Measurements from ENCODE around the gene CPM. TPM values are rescaled to one million over a fixed set of nuclear protein-coding genes. Genes with fewer than 3 reads are reported as not detected.

The CPM gene
- polyA plus RNA-seq, 1 donor, result 10.5 TPM

GRCh38 chr12:68956466-68956865 is 23.5 kb upstream of the CPM start:
- peak in 1 of 2 donors; percentile 44 for DNase-seq
- whole genome bisulfite sequencing (ENCODE audit: insufficient coverage, low lambda C conversion rate), result 49% methylated on average over 3 of the region's 4 CpGs

GRCh38 chr12:68954811-68955210 is 21.8 kb upstream of the CPM start:
- Histone ChIP-seq H3K27me3 (ENCODE audit: control insufficient read depth, insufficient read depth, low read length) (no peaks in the 10 kb centered on the region), H3K4me1 (ENCODE audit: control insufficient read depth, insufficient read depth, low read length) (peaks cover 25% of the 10 kb centered on the region), H3K27ac (ENCODE audit: low read length) (no peak overlapping the region), H3K36me3 (ENCODE audit: control insufficient read depth, insufficient read depth, low read length) (no peaks in the 10 kb centered on the region), H3K9me3 (ENCODE audit: control insufficient read depth, low read depth, low read length) (no peaks in the 10 kb centered on the region), H3K4me3 (ENCODE audit: low read length) (no peak overlapping the region)
- whole genome bisulfite sequencing (ENCODE audit: insufficient coverage, low lambda C conversion rate), result no CpG with 5 or more reads among the region's 7 CpGs
- DNase-seq, result no peak

More at GRCh38 chr12:68956466-68956865, 23.5 kb upstream of the CPM start:
- Histone ChIP-seq H3K4me1 (ENCODE audit: control insufficient read depth, insufficient read depth, low read length) (peaks cover 19% of the 10 kb centered on the region), H3K27me3 (ENCODE audit: control insufficient read depth, insufficient read depth, low read length) (no peaks in the 10 kb centered on the region), H3K4me3 (ENCODE audit: low read length) (no peak overlapping the region), H3K9me3 (ENCODE audit: control insufficient read depth, low read depth, low read length) (no peaks in the 10 kb centered on the region), H3K36me3 (ENCODE audit: control insufficient read depth, insufficient read depth, low read length) (no peaks in the 10 kb centered on the region), H3K27ac (ENCODE audit: low read length) (peak overlapping the region; percentile 13)

GRCh38 chr12:68953536-68953935 is 20.6 kb upstream of the CPM start:
- no peak overlapping the region for H3K27ac ChIP-seq (ENCODE audit: low read length)

GRCh38 chr12:68951652-68952051 is 18.7 kb upstream of the CPM start:
- H3K27me3 ChIP-seq (ENCODE audit: control insufficient read depth, insufficient read depth, low read length), result no peaks in the 10 kb centered on the region
- no peak overlapping the region for H3K4me3 ChIP-seq (ENCODE audit: low read length)
- no peaks in the 10 kb centered on the region for H3K9me3 ChIP-seq (ENCODE audit: control insufficient read depth, low read depth, low read length)
- no CpG with 5 or more reads among the region's 6 CpGs for WGBS (ENCODE audit: insufficient coverage, low lambda C conversion rate)
- H3K36me3 ChIP-seq (ENCODE audit: control insufficient read depth, insufficient read depth, low read length), result no peaks in the 10 kb centered on the region
- peak; percentile 84 to 90 for DNase-seq
- H3K27ac ChIP-seq (ENCODE audit: low read length), result peak overlapping the region; percentile 68
- peaks cover 25% of the 10 kb centered on the region for H3K4me1 ChIP-seq (ENCODE audit: control insufficient read depth, insufficient read depth, low read length)

More at GRCh38 chr12:68953536-68953935, 20.6 kb upstream of the CPM start:
- Histone ChIP-seq H3K27me3 (ENCODE audit: control insufficient read depth, insufficient read depth, low read length) (no peaks in the 10 kb centered on the region), H3K36me3 (ENCODE audit: control insufficient read depth, insufficient read depth, low read length) (no peaks in the 10 kb centered on the region), H3K9me3 (ENCODE audit: control insufficient read depth, low read depth, low read length) (no peaks in the 10 kb centered on the region), H3K4me3 (ENCODE audit: low read length) (no peak overlapping the region), H3K4me1 (ENCODE audit: control insufficient read depth, insufficient read depth, low read length) (peaks cover 25% of the 10 kb centered on the region)
- DNase-seq, result no peak
- WGBS (ENCODE audit: insufficient coverage, low lambda C conversion rate), result 100% methylated on average over 1 of the region's 2 CpGs

GRCh38 chr12:68950511-68950910 is 17.5 kb upstream of the CPM start:
- H3K9me3 ChIP-seq (ENCODE audit: control insufficient read depth, low read depth, low read length), result no peaks in the 10 kb centered on the region
- no peak for DNase-seq
- peaks cover 19% of the 10 kb centered on the region for H3K4me1 ChIP-seq (ENCODE audit: control insufficient read depth, insufficient read depth, low read length)
- H3K36me3 ChIP-seq (ENCODE audit: control insufficient read depth, insufficient read depth, low read length), result no peaks in the 10 kb centered on the region
- no peaks in the 10 kb centered on the region for H3K27me3 ChIP-seq (ENCODE audit: control insufficient read depth, insufficient read depth, low read length)
- no peak overlapping the region for H3K27ac ChIP-seq (ENCODE audit: low read length)
- no peak overlapping the region for H3K4me3 ChIP-seq (ENCODE audit: low read length)
- WGBS (ENCODE audit: insufficient coverage, low lambda C conversion rate), result 80% methylated on average over 1 of the region's 4 CpGs

- WGBS (ENCODE audit: insufficient coverage, low lambda C conversion rate), result no CpG with 5 or more reads among the region's 2 CpGs
- no peaks in the 10 kb centered on the region for H3K36me3 ChIP-seq (ENCODE audit: control insufficient read depth, insufficient read depth, low read length)
- DNase-seq, result no peak
- H3K27me3 ChIP-seq (ENCODE audit: control insufficient read depth, insufficient read depth, low read length), result no peaks in the 10 kb centered on the region
- H3K4me1 ChIP-seq (ENCODE audit: control insufficient read depth, insufficient read depth, low read length), result peaks cover 21% of the 10 kb centered on the region
- no peaks in the 10 kb centered on the region for H3K9me3 ChIP-seq (ENCODE audit: control insufficient read depth, low read depth, low read length)
- no peak overlapping the region for H3K4me3 ChIP-seq (ENCODE audit: low read length)
- H3K27ac ChIP-seq (ENCODE audit: low read length), result peak overlapping the region; percentile 10
Observed at GRCh38 chr12:68945255-68945654, 12.3 kb upstream of the CPM start.

- no peaks in the 10 kb centered on the region for H3K36me3 ChIP-seq (ENCODE audit: control insufficient read depth, insufficient read depth, low read length)
- H3K4me3 ChIP-seq (ENCODE audit: low read length), result no peak overlapping the region
- peaks cover 22% of the 10 kb centered on the region for H3K4me1 ChIP-seq (ENCODE audit: control insufficient read depth, insufficient read depth, low read length)
- H3K27ac ChIP-seq (ENCODE audit: low read length), result peak overlapping the region; percentile 7
- no peak for DNase-seq
- WGBS (ENCODE audit: insufficient coverage, low lambda C conversion rate), result 37% methylated on average over 2 of the region's 5 CpGs
- no peaks in the 10 kb centered on the region for H3K27me3 ChIP-seq (ENCODE audit: control insufficient read depth, insufficient read depth, low read length)
- H3K9me3 ChIP-seq (ENCODE audit: control insufficient read depth, low read depth, low read length), result no peaks in the 10 kb centered on the region
Observed at GRCh38 chr12:68944296-68945076, 11.5 kb upstream of the CPM start.

GRCh38 chr12:68943848-68944247 is 10.9 kb upstream of the CPM start:
- WGBS (ENCODE audit: insufficient coverage, low lambda C conversion rate), result no CpG with 5 or more reads among the region's 1 CpG
- H3K27ac ChIP-seq (ENCODE audit: low read length), result peak overlapping the region; percentile 7

GRCh38 chr12:68940731-68941130 is 7.8 kb upstream of the CPM start:
- H3K36me3 ChIP-seq (ENCODE audit: control insufficient read depth, insufficient read depth, low read length), result no peaks in the 10 kb centered on the region
- no peak for DNase-seq
- H3K4me1 ChIP-seq (ENCODE audit: control insufficient read depth, insufficient read depth, low read length), result peaks cover 22% of the 10 kb centered on the region
- H3K4me3 ChIP-seq (ENCODE audit: low read length), result no peak overlapping the region
- no peaks in the 10 kb centered on the region for H3K27me3 ChIP-seq (ENCODE audit: control insufficient read depth, insufficient read depth, low read length)
- no peak overlapping the region for H3K27ac ChIP-seq (ENCODE audit: low read length)
- H3K9me3 ChIP-seq (ENCODE audit: control insufficient read depth, low read depth, low read length), result no peaks in the 10 kb centered on the region

More at GRCh38 chr12:68943848-68944247, 10.9 kb upstream of the CPM start:
- no peaks in the 10 kb centered on the region for H3K36me3 ChIP-seq (ENCODE audit: control insufficient read depth, insufficient read depth, low read length)
- H3K9me3 ChIP-seq (ENCODE audit: control insufficient read depth, low read depth, low read length), result no peaks in the 10 kb centered on the region
- no peaks in the 10 kb centered on the region for H3K27me3 ChIP-seq (ENCODE audit: control insufficient read depth, insufficient read depth, low read length)
- H3K4me1 ChIP-seq (ENCODE audit: control insufficient read depth, insufficient read depth, low read length), result peaks cover 22% of the 10 kb centered on the region
- peak in 1 of 2 donors; percentile 45 for DNase-seq
- no peak overlapping the region for H3K4me3 ChIP-seq (ENCODE audit: low read length)

- WGBS (ENCODE audit: insufficient coverage, low lambda C conversion rate), result no CpG with 5 or more reads among the region's 1 CpG
- Histone ChIP-seq H3K27ac (ENCODE audit: low read length) (no peak overlapping the region), H3K4me3 (ENCODE audit: low read length) (no peak overlapping the region), H3K36me3 (ENCODE audit: control insufficient read depth, insufficient read depth, low read length) (no peaks in the 10 kb centered on the region), H3K9me3 (ENCODE audit: control insufficient read depth, low read depth, low read length) (no peaks in the 10 kb centered on the region), H3K27me3 (ENCODE audit: control insufficient read depth, insufficient read depth, low read length) (no peaks in the 10 kb centered on the region), H3K4me1 (ENCODE audit: control insufficient read depth, insufficient read depth, low read length) (peaks cover 19% of the 10 kb centered on the region)
- peak in 1 of 2 donors; percentile 74 for DNase-seq
Observed at GRCh38 chr12:68939505-68939904, 6.5 kb upstream of the CPM start.

GRCh38 chr12:68934392-68934791 is 1.4 kb upstream of the CPM start:
- Histone ChIP-seq H3K36me3 (ENCODE audit: control insufficient read depth, insufficient read depth, low read length) (no peaks in the 10 kb centered on the region), H3K27ac (ENCODE audit: low read length) (no peak overlapping the region), H3K4me3 (ENCODE audit: low read length) (no peak overlapping the region), H3K9me3 (ENCODE audit: control insufficient read depth, low read depth, low read length) (peaks cover 4% of the 10 kb centered on the region), H3K4me1 (ENCODE audit: control insufficient read depth, insufficient read depth, low read length) (no peaks in the 10 kb centered on the region), H3K27me3 (ENCODE audit: control insufficient read depth, insufficient read depth, low read length) (peaks cover 6% of the 10 kb centered on the region)
- WGBS (ENCODE audit: insufficient coverage, low lambda C conversion rate), result 100% methylated on average over 2 of the region's 9 CpGs
- DNase-seq, result no peak
